ENCODE measurements around the gene SIK3.

SIK3 gene

GRCh38 chr11:117110294-117110950 is 12.2 kb upstream of the SIK3 start:
- no peak for DNase-seq (ENCODE audit: low read depth in 2 of 2)

- DNase-seq (ENCODE audit: low read depth in 2 of 2), result no peak
Observed at GRCh38 chr11:117107701-117108590, 9.7 kb upstream of the SIK3 start.

GRCh38 chr11:117100556-117100955 is 2.3 kb upstream of the SIK3 start:
- DNase-seq (ENCODE audit: low read depth in 2 of 2), result no peak

- no peak for DNase-seq (ENCODE audit: low read depth in 2 of 2)
Observed at GRCh38 chr11:117099696-117100095, 1.5 kb upstream of the SIK3 start.

GRCh38 chr11:117097389-117098268 is 599 bp downstream of the SIK3 start:
- DNase-seq (ENCODE audit: low read depth in 2 of 2), result no peak

GRCh38 chr11:117097014-117097388 is 1.2 kb downstream of the SIK3 start:
- DNase-seq (ENCODE audit: low read depth in 2 of 2), result no peak

GRCh38 chr11:117096201-117096991 is 1.8 kb downstream of the SIK3 start:
- no peak for DNase-seq (ENCODE audit: low read depth in 2 of 2)

- DNase-seq (ENCODE audit: low read depth in 2 of 2), result no peak
Observed at GRCh38 chr11:117095284-117096161, 2.7 kb downstream of the SIK3 start.

- no peak for DNase-seq (ENCODE audit: low read depth in 2 of 2)
Observed at GRCh38 chr11:117094776-117095175, 3.5 kb downstream of the SIK3 start.

GRCh38 chr11:117092951-117093590 is 5.2 kb downstream of the SIK3 start:
- DNase-seq (ENCODE audit: low read depth in 2 of 2), result no peak

- no peak for DNase-seq (ENCODE audit: low read depth in 2 of 2)
Observed at GRCh38 chr11:117091753-117092477, 6.3 kb downstream of the SIK3 start.

- no peak for DNase-seq (ENCODE audit: low read depth in 2 of 2)
Observed at GRCh38 chr11:117090111-117090706, 8.0 kb downstream of the SIK3 start.

GRCh38 chr11:117089685-117090084 is 8.5 kb downstream of the SIK3 start:
- no peak for DNase-seq (ENCODE audit: low read depth in 2 of 2)

GRCh38 chr11:117087446-117087845 is 10.8 kb downstream of the SIK3 start:
- DNase-seq (ENCODE audit: low read depth in 2 of 2), result no peak

- DNase-seq (ENCODE audit: low read depth in 2 of 2), result no peak
Observed at GRCh38 chr11:117084992-117085391, 13.2 kb downstream of the SIK3 start.

GRCh38 chr11:117083011-117083935 is 15.0 kb downstream of the SIK3 start:
- DNase-seq (ENCODE audit: low read depth in 2 of 2), result no peak

- DNase-seq (ENCODE audit: low read depth in 2 of 2), result no peak
Observed at GRCh38 chr11:117081908-117082307, 16.3 kb downstream of the SIK3 start.

GRCh38 chr11:117080370-117080769 is 17.9 kb downstream of the SIK3 start:
- DNase-seq (ENCODE audit: low read depth in 2 of 2), result no peak
